WTC11 (cell line): ENCODE data around the gene NEK10. TPM values are rescaled to one million over a fixed set of nuclear protein-coding genes. Genes with fewer than 3 reads are reported as not detected.

Source experiments
- ATAC-seq: fragments of 200-7000 bp; cut with Tn5 transposase; 2 replicates; pipeline ENCODE4 v1.10.0; 2021; ENCODE audit warnings: mild to moderate bottlenecking, moderate library complexity
- CTCF ChIA-PET: fragments of 300-600 bp; sonication (Branson Sonifier 250); formaldehyde crosslinking; loops from one replicate; lab custom pipeline; 2021; ENCODE audit warnings: antibody characterized with exemption; lab: Charles Lee
- POLR2A ChIA-PET: fragments of 350-600 bp; sonication (Branson Sonifier 250); formaldehyde crosslinking; loops from one replicate; lab custom pipeline; 2021; ENCODE audit warnings: antibody characterized with exemption; lab: Charles Lee
- DNase-seq: peaks from one replicate; pipeline ENCODE4 v3.0.0; 2021; ENCODE audit warnings: low spot score
- H3K27ac Mint-ChIP-seq: 2 replicates; pipeline ENCODE4 v1.8.0; 2021; ENCODE audit warnings: mixed read lengths
- H3K27me3 Mint-ChIP-seq: 2 replicates; pipeline ENCODE4 v1.8.0; 2021; ENCODE audit warnings: low read depth, mild to moderate bottlenecking, moderate library complexity, mixed read lengths
- H3K36me3 Mint-ChIP-seq: 2 replicates; pipeline ENCODE4 v1.8.0; 2021; ENCODE audit warnings: mixed read lengths
- H3K4me1 Mint-ChIP-seq: 2 replicates; pipeline ENCODE4 v1.8.0; 2022; ENCODE audit warnings: mixed read lengths
- H3K4me3 Mint-ChIP-seq: 2 replicates; pipeline ENCODE4 v1.8.0; 2021; ENCODE audit warnings: mild to moderate bottlenecking, moderate library complexity, mixed read lengths
- H3K9me3 Mint-ChIP-seq: 2 replicates; pipeline ENCODE4 v1.8.0; 2021; ENCODE audit warnings: mixed read lengths
- ARID4B ChIP-seq: sonication (generic); formaldehyde crosslinking; IDR thresholded peaks from 2 replicates; pipeline ENCODE4 v1.8.0; 2023; ENCODE audit warnings: missing genetic modification reagents, mild to moderate bottlenecking, borderline replicate concordance
- ATF1 ChIP-seq: sonication (generic); formaldehyde crosslinking; IDR thresholded peaks from 2 replicates; pipeline ENCODE4 v1.8.1; 2023; ENCODE audit warnings: mild to moderate bottlenecking, moderate library complexity, missing genetic modification reagents
- CDX4 ChIP-seq: fragments of 250-450 bp; sonication (Bioruptor Pico); IDR thresholded peaks from 2 replicates; pipeline ENCODE4 v1.9.0; 2021; ENCODE audit warnings: moderate library complexity, mild to moderate bottlenecking, inconsistent platforms, borderline replicate concordance
- E2F1 ChIP-seq: sonication (generic); formaldehyde crosslinking; IDR thresholded peaks from 2 replicates; pipeline ENCODE4 v1.8.0; 2022; ENCODE audit warnings: mild to moderate bottlenecking, missing genetic modification reagents
- GABPB1 ChIP-seq: sonication (generic); formaldehyde crosslinking; IDR thresholded peaks from 2 replicates; pipeline ENCODE4 v1.8.1; 2023; ENCODE audit warnings: mild to moderate bottlenecking, missing genetic modification reagents
- HMGA2 ChIP-seq: fragments of 250-450 bp; sonication (Bioruptor Pico); IDR thresholded peaks from 2 replicates; pipeline ENCODE4 v1.4.0; 2021; ENCODE audit warnings: mild to moderate bottlenecking, moderate library complexity
- IRF1 ChIP-seq: sonication (generic); formaldehyde crosslinking; IDR thresholded peaks from 2 replicates; pipeline ENCODE4 v1.8.0; 2023; ENCODE audit warnings: missing genetic modification reagents
- MLX ChIP-seq: sonication (generic); formaldehyde crosslinking; IDR thresholded peaks from 2 replicates; pipeline ENCODE4 v1.8.1; 2023; ENCODE audit warnings: mild to moderate bottlenecking, missing genetic modification reagents, moderate library complexity
- MYBL2 ChIP-seq: sonication (generic); formaldehyde crosslinking; IDR thresholded peaks from 2 replicates; pipeline ENCODE4 v1.8.1; 2023; ENCODE audit warnings: mild to moderate bottlenecking, moderate library complexity, missing genetic modification reagents
- RELA ChIP-seq: sonication (generic); formaldehyde crosslinking; IDR thresholded peaks from 2 replicates; pipeline ENCODE4 v1.8.1; 2022; ENCODE audit warnings: missing genetic modification reagents, mild to moderate bottlenecking, borderline replicate concordance
- SMAD3 ChIP-seq: sonication (generic); formaldehyde crosslinking; IDR thresholded peaks from 2 replicates; pipeline ENCODE4 v1.8.0; 2022; ENCODE audit warnings: missing genetic modification reagents, mild to moderate bottlenecking, borderline replicate concordance
- SMAD4 ChIP-seq: sonication (generic); formaldehyde crosslinking; IDR thresholded peaks from 2 replicates; pipeline ENCODE4 v1.8.0; 2022; ENCODE audit warnings: mild to moderate bottlenecking, missing genetic modification reagents
- SP1 ChIP-seq: sonication (generic); formaldehyde crosslinking; conservative IDR thresholded peaks from 2 replicates; pipeline ENCODE4 v1.8.1; 2022; ENCODE audit warnings: missing genetic modification reagents
- TCF7 ChIP-seq: sonication (generic); formaldehyde crosslinking; IDR thresholded peaks from 2 replicates; pipeline ENCODE4 v1.8.0; 2022; ENCODE audit warnings: mild to moderate bottlenecking, low read depth, missing genetic modification reagents, moderate library complexity
- ZBTB21 ChIP-seq: sonication (generic); formaldehyde crosslinking; IDR thresholded peaks from 2 replicates; pipeline ENCODE4 v1.8.1; 2023; ENCODE audit warnings: mild to moderate bottlenecking, missing genetic modification reagents, borderline replicate concordance
- ZNF281 ChIP-seq: sonication (generic); formaldehyde crosslinking; IDR thresholded peaks from 2 replicates; pipeline ENCODE4 v1.8.0; 2023; ENCODE audit warnings: mild to moderate bottlenecking, missing genetic modification reagents
- ZNF671 ChIP-seq: fragments of 250-450 bp; sonication (Bioruptor Pico); IDR thresholded peaks from 2 replicates; pipeline ENCODE4 v1.8.0; 2021; ENCODE audit warnings: mild to moderate bottlenecking
- total RNA-seq: library from RNA; stranded (reverse); gene quantifications from 3 replicates; pipeline ENCODE4 v1.2.3, GENCODE V29; 2021
- TF ChIP-seq, protein P1 (sequence below): sonication (generic); formaldehyde crosslinking; IDR thresholded peaks from 2 replicates; pipeline ENCODE4 v1.8.1; 2023; ENCODE audit warnings: mild to moderate bottlenecking, missing genetic modification reagents, borderline replicate concordance
- TF ChIP-seq, protein P2 (sequence below): fragments of 250-450 bp; sonication (Bioruptor Pico); IDR thresholded peaks from 2 replicates; pipeline ENCODE4 v1.8.0; 2021; ENCODE audit warnings: mild to moderate bottlenecking

NEK10 gene
- total RNA-seq, 1 experiment from 2014 or later = 0.37 TPM

DNA sequence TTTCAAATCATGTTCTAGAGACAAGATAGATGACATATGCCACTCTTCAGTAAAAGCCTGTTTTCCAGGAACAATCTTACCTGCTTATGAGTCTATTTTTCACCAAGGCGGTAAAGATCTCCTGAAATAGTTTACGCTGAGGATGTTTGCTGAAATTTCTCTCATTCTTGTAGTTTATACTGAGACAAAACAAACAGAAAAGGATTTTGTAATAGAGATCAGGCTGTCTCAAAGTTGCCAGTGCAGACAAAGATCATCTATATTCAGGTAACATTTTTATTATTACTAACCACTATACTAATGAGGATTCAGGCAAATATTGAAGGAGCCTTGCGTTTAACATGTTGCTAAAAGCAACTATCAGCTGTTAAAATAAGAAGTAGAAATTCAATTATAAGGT lies 25.0 kb downstream of the NEK10 start:
- CTCF ChIA-PET = interaction anchor here (2.4 kb wide), 1 partner anchor 14 kb away, joined by 11 read pairs; no protein-coding TSS in a partner anchor
- POLR2A ChIA-PET = no interaction called here
- Mint-ChIP-seq H3K27ac (no peak overlapping the region), H3K36me3 (no peaks in the 10 kb centered on the region), H3K4me1 (no peaks in the 10 kb centered on the region), H3K4me3 (no peak overlapping the region), H3K27me3 (no peaks in the 10 kb centered on the region), H3K9me3 (no peaks in the 10 kb centered on the region)
- ATAC-seq (no peak), DNase-seq (no peak)
- no peak for TF ChIP-seq RELA (CRISPR knock-in tag)
- TF ChIP-seq, protein P1, sequence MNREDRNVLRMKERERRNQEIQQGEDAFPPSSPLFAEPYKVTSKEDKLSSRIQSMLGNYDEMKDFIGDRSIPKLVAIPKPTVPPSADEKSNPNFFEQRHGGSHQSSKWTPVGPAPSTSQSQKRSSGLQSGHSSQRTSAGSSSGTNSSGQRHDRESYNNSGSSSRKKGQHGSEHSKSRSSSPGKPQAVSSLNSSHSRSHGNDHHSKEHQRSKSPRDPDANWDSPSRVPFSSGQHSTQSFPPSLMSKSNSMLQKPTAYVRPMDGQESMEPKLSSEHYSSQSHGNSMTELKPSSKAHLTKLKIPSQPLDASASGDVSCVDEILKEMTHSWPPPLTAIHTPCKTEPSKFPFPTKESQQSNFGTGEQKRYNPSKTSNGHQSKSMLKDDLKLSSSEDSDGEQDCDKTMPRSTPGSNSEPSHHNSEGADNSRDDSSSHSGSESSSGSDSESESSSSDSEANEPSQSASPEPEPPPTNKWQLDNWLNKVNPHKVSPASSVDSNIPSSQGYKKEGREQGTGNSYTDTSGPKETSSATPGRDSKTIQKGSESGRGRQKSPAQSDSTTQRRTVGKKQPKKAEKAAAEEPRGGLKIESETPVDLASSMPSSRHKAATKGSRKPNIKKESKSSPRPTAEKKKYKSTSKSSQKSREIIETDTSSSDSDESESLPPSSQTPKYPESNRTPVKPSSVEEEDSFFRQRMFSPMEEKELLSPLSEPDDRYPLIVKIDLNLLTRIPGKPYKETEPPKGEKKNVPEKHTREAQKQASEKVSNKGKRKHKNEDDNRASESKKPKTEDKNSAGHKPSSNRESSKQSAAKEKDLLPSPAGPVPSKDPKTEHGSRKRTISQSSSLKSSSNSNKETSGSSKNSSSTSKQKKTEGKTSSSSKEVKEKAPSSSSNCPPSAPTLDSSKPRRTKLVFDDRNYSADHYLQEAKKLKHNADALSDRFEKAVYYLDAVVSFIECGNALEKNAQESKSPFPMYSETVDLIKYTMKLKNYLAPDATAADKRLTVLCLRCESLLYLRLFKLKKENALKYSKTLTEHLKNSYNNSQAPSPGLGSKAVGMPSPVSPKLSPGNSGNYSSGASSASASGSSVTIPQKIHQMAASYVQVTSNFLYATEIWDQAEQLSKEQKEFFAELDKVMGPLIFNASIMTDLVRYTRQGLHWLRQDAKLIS (CRISPR knock-in tag) = no peak
- TF ChIP-seq SMAD3 (CRISPR knock-in tag) = no peak
- no peak for TF ChIP-seq TCF7 (CRISPR knock-in tag)
- no peak for TF ChIP-seq ZNF671 (CRISPR knock-in tag)
- no peak for TF ChIP-seq ZBTB21 (CRISPR knock-in tag)

DNA sequence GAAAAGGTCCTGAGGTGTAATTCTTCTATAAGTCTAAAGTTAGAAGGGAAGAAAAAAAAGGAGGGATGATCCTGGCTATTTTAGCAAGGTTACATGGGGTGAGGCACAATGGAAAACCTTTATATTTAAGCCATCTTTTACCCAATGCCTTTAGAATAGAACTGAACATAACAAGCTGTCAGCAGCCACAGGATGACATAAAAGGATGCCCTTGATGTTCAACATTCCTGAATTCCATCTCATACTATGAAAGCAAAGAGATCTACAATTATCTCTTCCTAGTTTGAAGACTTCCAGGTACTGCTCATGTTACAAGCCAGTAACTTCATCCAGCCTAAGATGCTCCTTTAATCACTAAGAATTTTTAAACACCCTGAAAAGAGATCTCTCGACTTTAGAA lies 26.9 kb downstream of the NEK10 start:
- Mint-ChIP-seq H3K9me3 (peaks cover 6% of the 10 kb centered on the region; the same call in 1 of the 2 replicates), H3K27ac (no peak overlapping the region), H3K36me3 (no peaks in the 10 kb centered on the region), H3K4me1 (no peaks in the 10 kb centered on the region), H3K4me3 (no peak overlapping the region), H3K27me3 (no peaks in the 10 kb centered on the region)
- ChIA-PET CTCF (no interaction called here), POLR2A (no interaction called here)
- ATAC-seq = no peak
- no peak for DNase-seq
- no peak for TF ChIP-seq CDX4 (CRISPR knock-in tag)
- no peak for TF ChIP-seq MLX (CRISPR knock-in tag)
- no peak for TF ChIP-seq ZBTB21 (CRISPR knock-in tag)
- TF ChIP-seq TCF7 (CRISPR knock-in tag) = no peak
- TF ChIP-seq GABPB1 (CRISPR knock-in tag) = no peak
- TF ChIP-seq, protein P2, sequence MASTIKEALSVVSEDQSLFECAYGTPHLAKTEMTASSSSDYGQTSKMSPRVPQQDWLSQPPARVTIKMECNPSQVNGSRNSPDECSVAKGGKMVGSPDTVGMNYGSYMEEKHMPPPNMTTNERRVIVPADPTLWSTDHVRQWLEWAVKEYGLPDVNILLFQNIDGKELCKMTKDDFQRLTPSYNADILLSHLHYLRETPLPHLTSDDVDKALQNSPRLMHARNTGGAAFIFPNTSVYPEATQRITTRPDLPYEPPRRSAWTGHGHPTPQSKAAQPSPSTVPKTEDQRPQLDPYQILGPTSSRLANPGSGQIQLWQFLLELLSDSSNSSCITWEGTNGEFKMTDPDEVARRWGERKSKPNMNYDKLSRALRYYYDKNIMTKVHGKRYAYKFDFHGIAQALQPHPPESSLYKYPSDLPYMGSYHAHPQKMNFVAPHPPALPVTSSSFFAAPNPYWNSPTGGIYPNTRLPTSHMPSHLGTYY = no peak
- no peak for TF ChIP-seq ZNF281
- TF ChIP-seq ARID4B (CRISPR knock-in tag) = no peak
- TF ChIP-seq SMAD3 (CRISPR knock-in tag) = no peak
- TF ChIP-seq HMGA2 = no peak
- TF ChIP-seq ATF1 (CRISPR knock-in tag) = no peak
- no peak for TF ChIP-seq IRF1 (CRISPR knock-in tag)
- TF ChIP-seq SP1 (CRISPR knock-in tag) = no peak
- no peak for TF ChIP-seq SMAD4 (CRISPR knock-in tag)
- no peak for TF ChIP-seq MYBL2
- no peak for TF ChIP-seq E2F1
